Chondrocyte (in vitro differentiated cells): Measurements from ENCODE around the gene HUNK. TPM values are rescaled to one million over a fixed set of nuclear protein-coding genes. Genes with fewer than 3 reads are reported as not detected.

Source experiments
- DNase-seq: peaks from one replicate; pipeline ENCODE4 v3.0.0; 2021; ENCODE audit warnings: mixed read lengths, low spot score
- H3K27ac Mint-ChIP-seq: one replicate; pipeline ENCODE4 v1.8.0; 2021; ENCODE audit warnings: mild to moderate bottlenecking, moderate library complexity, mixed read lengths; ENCODE audit not compliant: unreplicated experiment
- H3K27me3 Mint-ChIP-seq: 2 replicates; pipeline ENCODE4 v1.8.0; 2021; ENCODE audit warnings: low read depth, mixed read lengths
- H3K36me3 Mint-ChIP-seq: 2 replicates; pipeline ENCODE4 v1.8.0; 2021; ENCODE audit warnings: low read depth, mixed read lengths
- H3K4me1 Mint-ChIP-seq: 2 replicates; pipeline ENCODE4 v1.8.0; 2021; ENCODE audit warnings: low read depth, mild to moderate bottlenecking, mixed read lengths
- H3K4me3 Mint-ChIP-seq: one replicate; pipeline ENCODE4 v1.8.0; 2021; ENCODE audit warnings: mild to moderate bottlenecking, moderate library complexity, mixed read lengths; ENCODE audit not compliant: unreplicated experiment
- H3K9me3 Mint-ChIP-seq: 2 replicates; pipeline ENCODE4 v1.8.0; 2021; ENCODE audit warnings: low read depth, mixed read lengths
- total RNA-seq: library from RNA; stranded (reverse); gene quantifications from 3 replicates; pipeline ENCODE4 v1.2.1, GENCODE V29; 2021
- TF ChIP-seq, protein P1 (sequence below): fragments of 200-600 bp; sonication (generic); IDR thresholded peaks from 2 replicates; pipeline ENCODE4 v1.5.0; 2021; ENCODE audit warnings: antibody characterized with exemption, mild to moderate bottlenecking, moderate library complexity

Gene HUNK
- total RNA-seq, 1 donor from 2014 or later: 1.6 TPM

- no peak for DNase-seq
- peaks cover 26% of the 10 kb centered on the region for H3K4me1 Mint-ChIP-seq
- no peak overlapping the region for H3K27ac Mint-ChIP-seq
- H3K36me3 Mint-ChIP-seq: no peaks in the 10 kb centered on the region
- H3K27me3 Mint-ChIP-seq: no peaks in the 10 kb centered on the region
- no peaks in the 10 kb centered on the region for H3K9me3 Mint-ChIP-seq
- H3K4me3 Mint-ChIP-seq: no peak overlapping the region
- TF ChIP-seq, protein P1, sequence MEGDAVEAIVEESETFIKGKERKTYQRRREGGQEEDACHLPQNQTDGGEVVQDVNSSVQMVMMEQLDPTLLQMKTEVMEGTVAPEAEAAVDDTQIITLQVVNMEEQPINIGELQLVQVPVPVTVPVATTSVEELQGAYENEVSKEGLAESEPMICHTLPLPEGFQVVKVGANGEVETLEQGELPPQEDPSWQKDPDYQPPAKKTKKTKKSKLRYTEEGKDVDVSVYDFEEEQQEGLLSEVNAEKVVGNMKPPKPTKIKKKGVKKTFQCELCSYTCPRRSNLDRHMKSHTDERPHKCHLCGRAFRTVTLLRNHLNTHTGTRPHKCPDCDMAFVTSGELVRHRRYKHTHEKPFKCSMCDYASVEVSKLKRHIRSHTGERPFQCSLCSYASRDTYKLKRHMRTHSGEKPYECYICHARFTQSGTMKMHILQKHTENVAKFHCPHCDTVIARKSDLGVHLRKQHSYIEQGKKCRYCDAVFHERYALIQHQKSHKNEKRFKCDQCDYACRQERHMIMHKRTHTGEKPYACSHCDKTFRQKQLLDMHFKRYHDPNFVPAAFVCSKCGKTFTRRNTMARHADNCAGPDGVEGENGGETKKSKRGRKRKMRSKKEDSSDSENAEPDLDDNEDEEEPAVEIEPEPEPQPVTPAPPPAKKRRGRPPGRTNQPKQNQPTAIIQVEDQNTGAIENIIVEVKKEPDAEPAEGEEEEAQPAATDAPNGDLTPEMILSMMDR: no peak
Measured at GRCh38 chr21:31914472-31914871, 41.7 kb downstream of the HUNK start.

- peaks cover 3% of the 10 kb centered on the region for H3K9me3 Mint-ChIP-seq
- no peaks in the 10 kb centered on the region for H3K27me3 Mint-ChIP-seq
- no peak overlapping the region for H3K4me3 Mint-ChIP-seq
- DNase-seq: no peak
- peaks cover 22% of the 10 kb centered on the region for H3K4me1 Mint-ChIP-seq
- TF ChIP-seq, protein P1: no peak
- H3K36me3 Mint-ChIP-seq: no peaks in the 10 kb centered on the region
- no peak overlapping the region for H3K27ac Mint-ChIP-seq
Measured at GRCh38 chr21:31915566-31915965, 42.7 kb downstream of the HUNK start.

DNA sequence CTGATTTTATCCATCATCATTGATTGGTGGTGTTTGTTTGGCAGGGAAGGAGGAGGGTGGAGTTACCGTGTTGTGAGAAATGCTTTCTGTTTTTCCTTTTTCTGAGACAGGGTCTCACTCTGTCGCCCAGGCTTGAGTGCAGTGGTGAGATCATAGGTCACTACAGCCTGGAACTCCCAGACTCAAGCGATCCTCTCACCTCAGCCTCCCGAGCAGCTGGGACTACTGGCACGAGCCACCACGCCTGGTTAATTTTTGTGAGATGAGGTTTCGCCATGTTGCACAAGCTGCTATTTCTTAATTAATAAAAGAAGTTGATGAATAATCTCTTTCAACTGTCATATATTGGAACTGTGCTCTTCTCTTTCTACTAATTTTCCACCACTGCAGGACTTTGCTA, 44.3 kb downstream of the HUNK start:
- peaks cover 3% of the 10 kb centered on the region for H3K9me3 Mint-ChIP-seq
- no peaks in the 10 kb centered on the region for H3K27me3 Mint-ChIP-seq
- H3K36me3 Mint-ChIP-seq: no peaks in the 10 kb centered on the region
- peaks cover 17% of the 10 kb centered on the region for H3K4me1 Mint-ChIP-seq
- DNase-seq: no peak
- H3K4me3 Mint-ChIP-seq: no peak overlapping the region
- TF ChIP-seq, protein P1: no peak
- no peak overlapping the region for H3K27ac Mint-ChIP-seq

DNA sequence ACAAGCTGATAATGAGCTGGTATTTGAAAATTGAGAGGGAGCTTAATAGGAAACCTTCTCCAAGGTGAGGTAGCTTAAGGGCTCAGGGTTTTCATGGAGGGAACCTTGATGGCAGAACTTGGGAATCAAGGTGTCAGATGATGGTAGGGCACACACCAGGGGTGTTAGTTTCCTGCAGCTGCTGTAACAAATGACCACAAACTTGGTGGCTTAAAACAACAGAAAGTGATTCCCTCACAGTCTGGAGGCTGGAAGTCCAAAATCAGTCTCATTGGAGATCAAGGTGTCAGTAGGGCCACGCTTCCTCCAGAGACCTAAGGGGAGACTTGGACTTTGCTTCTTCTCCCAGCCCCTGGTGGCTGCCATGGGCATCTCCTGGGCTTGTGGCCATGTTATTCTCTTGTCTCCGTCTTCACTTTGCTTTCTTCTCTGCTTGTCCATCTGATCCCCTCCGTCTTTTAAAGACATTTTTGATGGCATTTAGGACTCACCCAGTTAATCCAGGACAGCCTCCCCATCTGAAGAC, 45.5 kb downstream of the HUNK start:
- H3K4me3 Mint-ChIP-seq: no peak overlapping the region
- peaks cover 3% of the 10 kb centered on the region for H3K9me3 Mint-ChIP-seq
- H3K27me3 Mint-ChIP-seq: no peaks in the 10 kb centered on the region
- TF ChIP-seq, protein P1: peak; percentile 19
- no peaks in the 10 kb centered on the region for H3K36me3 Mint-ChIP-seq
- no peak overlapping the region for H3K27ac Mint-ChIP-seq
- H3K4me1 Mint-ChIP-seq: peaks cover 8% of the 10 kb centered on the region
- no peak for DNase-seq

GRCh38 chr21:31920275-31920674, 47.5 kb downstream of the HUNK start:
- Mint-ChIP-seq H3K36me3 (no peaks in the 10 kb centered on the region), H3K27me3 (no peaks in the 10 kb centered on the region), H3K27ac (no peak overlapping the region), H3K4me1 (no peaks in the 10 kb centered on the region), H3K4me3 (no peak overlapping the region), H3K9me3 (peaks cover 3% of the 10 kb centered on the region)
- TF ChIP-seq, protein P1: no peak
- DNase-seq: no peak
